GM12878 (cell line): ENCODE data around the gene C19orf38. TPM values are rescaled to one million over a fixed set of nuclear protein-coding genes. Genes with fewer than 3 reads are reported as not detected.

Source experiments
- ATAC-seq: fragments of 200-7000 bp; cut with Tn5 transposase; 3 replicates; pipeline ENCODE4 v1.9.1; 2020; ENCODE audit warnings: mild to moderate bottlenecking, moderate library complexity
- BruUV-seq: library from RNA; stranded (reverse); fragments of 400-500 nt; replicated peaks from 2 replicates; lab custom pipeline; 2021; lab: Mats Ljungman, UMichigan
- CTCF ChIA-PET: fragments of 300-600 bp; sonication (Branson Sonifier 250); formaldehyde crosslinking; extraction: SDS; loops from one replicate; lab custom pipeline; 2021; ENCODE audit warnings: inconsistent platforms; lab: Yijun Ruan, JAX
- POLR2A ChIA-PET: fragments of 350-600 bp; formaldehyde crosslinking; extraction: SDS; loops from one replicate; lab custom pipeline; 2021; ENCODE audit warnings: inconsistent platforms; lab: Charles Lee
- RAD21 ChIA-PET: fragments of 300-600 bp; sonication (Branson Sonifier 250); formaldehyde crosslinking; loops from one replicate; lab custom pipeline; 2023; ENCODE audit warnings: antibody characterized with exemption; ENCODE audit not compliant: unreplicated experiment; lab: Charles Lee
- SMC1A ChIA-PET: fragments of 300-600 bp; sonication (Branson Sonifier 250); formaldehyde crosslinking; loops from one replicate; lab custom pipeline; 2023; ENCODE audit not compliant: unreplicated experiment, uncharacterized antibody; lab: Charles Lee
- DNase-seq: peaks from one replicate; pipeline ENCODE4 v3.0.0-alpha.2; 2011; ENCODE audit warnings: low read depth, low spot score
- FAIRE-seq: peaks from 3 replicates; lab custom pipeline; 2011; peaks lifted over from hg19 to GRCh38; lab: Jason Lieb, UNC
- H2AFZ ChIP-seq: 2 replicates; pipeline ENCODE4 v1.6.0; 2011; ENCODE audit warnings: low read depth, low read length, control low read depth; ENCODE audit not compliant: control insufficient read depth
- H3K27ac ChIP-seq: 2 replicates; pipeline ENCODE4 v1.5.1; 2011; ENCODE audit warnings: control low read depth; ENCODE audit not compliant: control insufficient read depth, insufficient read depth
- H3K27me3 ChIP-seq, 2 experiments: replicated peaks in 1 of 2; 2 replicates each; pipeline versions ENCODE4 v1.6.0 to v1.6.1; 2011; ENCODE audit warnings: low read length in 1 of 2; ENCODE audit not compliant: control insufficient read depth in 2 of 2, insufficient read depth in 2 of 2
- H3K36me3 ChIP-seq, 2 experiments: 2 replicates each; pipeline ENCODE4 v1.5.1; 2011; ENCODE audit warnings: low read length in 1 of 2; ENCODE audit not compliant: control insufficient read depth in 2 of 2, insufficient read depth in 2 of 2
- H3K4me1 ChIP-seq: 2 replicates; pipeline ENCODE4 v1.6.1; 2011; ENCODE audit warnings: mild to moderate bottlenecking, low read length, moderate library complexity, mixed read lengths; ENCODE audit not compliant: control insufficient read depth, insufficient read depth
- H3K4me2 ChIP-seq: 2 replicates; pipeline ENCODE4 v1.6.0; 2011; ENCODE audit warnings: control low read depth; ENCODE audit not compliant: control insufficient read depth, insufficient read depth
- H3K4me3 ChIP-seq: fragments of 200-600 bp; sonication (generic); 2 replicates; pipeline ENCODE4 v1.5.1; 2016
- H3K79me2 ChIP-seq: 2 replicates; pipeline ENCODE4 v1.6.0; 2011; ENCODE audit warnings: low read length; ENCODE audit not compliant: control insufficient read depth, insufficient read depth
- H3K9ac ChIP-seq: 2 replicates; pipeline ENCODE4 v1.8.0; 2011; ENCODE audit warnings: low read length, control low read depth, mixed read lengths; ENCODE audit not compliant: control insufficient read depth, insufficient read depth
- H3K9me3 ChIP-seq: replicated peaks from 3 replicates; pipeline ENCODE4 v1.5.1; 2011; ENCODE audit warnings: mild to moderate bottlenecking, low read length; ENCODE audit not compliant: control insufficient read depth, insufficient read depth
- H4K20me1 ChIP-seq: 2 replicates; pipeline ENCODE4 v1.6.0; 2011; ENCODE audit not compliant: control insufficient read depth, insufficient read depth
- BCLAF1 ChIP-seq: fragments of 450-650 bp; IDR thresholded peaks from 2 replicates; pipeline ENCODE4 v1.6.1; 2017; ENCODE audit warnings: antibody characterized with exemption, mild to moderate bottlenecking, moderate library complexity
- CHD2 ChIP-seq: IDR thresholded peaks from 2 replicates; pipeline ENCODE4 v1.6.1; 2011; ENCODE audit warnings: low read depth, low read length, improper control_type of control experiment, borderline replicate concordance
- CHD4 ChIP-seq: fragments of 200-600 bp; sonication (generic); IDR thresholded peaks from 2 replicates; pipeline ENCODE4 v1.6.1; 2016; ENCODE audit warnings: mild to moderate bottlenecking
- ETV6 ChIP-seq, 2 experiments: fragments of 450-650 bp in 1 of 2; IDR thresholded peaks in 1 of 2; conservative IDR thresholded peaks in 1 of 2; 2 replicates each; pipeline ENCODE4 v1.6.1; 2014; ENCODE audit warnings: antibody characterized with exemption in 1 of 2, borderline replicate concordance in 1 of 2, low read depth in 1 of 2, mild to moderate bottlenecking in 1 of 2, moderate library complexity in 1 of 2
- FOS ChIP-seq: IDR thresholded peaks from 3 replicates; pipeline ENCODE4 v1.6.1; 2011; ENCODE audit warnings: borderline replicate concordance; ENCODE audit not compliant: insufficient read length; ENCODE audit errors: extremely low read depth
- FOXK2 ChIP-seq: fragments of 450-650 bp; IDR thresholded peaks from 2 replicates; pipeline ENCODE4 v1.6.1; 2017; ENCODE audit warnings: mild to moderate bottlenecking, moderate library complexity
- FOXM1 ChIP-seq: IDR thresholded peaks from 2 replicates; pipeline ENCODE4 v1.6.1; 2012; ENCODE audit warnings: low read depth, mild to moderate bottlenecking, inconsistent platforms, low read length, moderate library complexity
- MEF2A ChIP-seq: IDR thresholded peaks from 2 replicates; pipeline ENCODE4 v1.6.1; 2011; ENCODE audit warnings: low read depth, mild to moderate bottlenecking, low read length, moderate library complexity; ENCODE audit not compliant: insufficient read depth
- MEF2B ChIP-seq: fragments of 450-650 bp; IDR thresholded peaks from 2 replicates; pipeline ENCODE4 v1.6.1; 2018; ENCODE audit warnings: mild to moderate bottlenecking, moderate library complexity; ENCODE audit not compliant: partially characterized antibody, poor library complexity, severe bottlenecking
- MLLT1 ChIP-seq: fragments of 450-650 bp; IDR thresholded peaks from 2 replicates; pipeline ENCODE4 v1.6.1; 2016; ENCODE audit warnings: mild to moderate bottlenecking
- NKRF ChIP-seq: fragments of 450-650 bp; conservative IDR thresholded peaks from 2 replicates; pipeline ENCODE4 v1.6.1; 2017; ENCODE audit warnings: mild to moderate bottlenecking, moderate library complexity
- PBX3 ChIP-seq: IDR thresholded peaks from 2 replicates; pipeline ENCODE4 v1.6.1; 2011; ENCODE audit warnings: mild to moderate bottlenecking, low read depth, low read length, moderate library complexity; ENCODE audit not compliant: insufficient replicate concordance
- WGBS: methylation state at CpG from one replicate; pipeline ENCODE4 v1.1.6; 2016; ENCODE audit warnings: low lambda C conversion rate; ENCODE audit not compliant: insufficient replicate concordance, insufficient coverage; ENCODE audit errors: missing lambda C conversion rate; 5-methylcytosine and 5-hydroxymethylcytosine counted together
- in situ Hi-C: fragments of 300-500 bp; cut with MboI; formaldehyde crosslinking; loops from 9 replicates; pipeline ENCODE4 v1.14.3; 2018; ENCODE audit warnings: mixed read lengths
- intact Hi-C: fragments of 100-400 bp; cut with micrococcal nuclease; formaldehyde crosslinking; loops from one replicate; pipeline ENCODE4 v1.14.2; 2022; ENCODE audit not compliant: unreplicated experiment
- polyA plus RNA-seq, 11 experiments: library from polyadenylated mRNA; depleted of rRNA in 4 of 11; unstranded in 6 of 11; stranded (reverse) in 5 of 11; fragments of >200 nt; fragmentation: Nextera tagmentation in 4 of 11; fragmentation: Illumina TruSeq in 1 of 11; extraction: Ambion mirVana in 4 of 11; extraction: Trizol in 1 of 11; gene quantifications; 1 replicate in 1 of 11; 2 replicates in 10 of 11; pipeline versions ENCODE4 v1.2.1 to v1.2.3, GENCODE V29; 2011 to 2016; ENCODE audit warnings: inconsistent platforms in 2 of 11, missing spikeins in 2 of 11, low read depth in 1 of 11
- total RNA-seq, 4 experiments: library from RNA; depleted of rRNA in 3 of 4; stranded (reverse); fragments of >200 nt in 3 of 4; fragmentation: Illumina TruSeq in 1 of 4; extraction: Trizol in 1 of 4; gene quantifications; 2 replicates each; pipeline versions ENCODE4 v1.2.1 to v1.2.3, GENCODE V29; 2013 to 2021

The C19orf38 gene
- total and polyA plus RNA-seq, 10 of the 15 experiments (the other 5 are each of a cell fraction or from before 2014, with no cell fraction given), result 2.6 to 7.5 (median 5.0) TPM

GRCh38 chr19:10862561-10863106, 14.4 kb downstream of the C19orf38 start:
- peaks cover under 1% of the 10 kb centered on the region for H3K4me1 ChIP-seq
- no peak overlapping the region for H3K9ac ChIP-seq
- CTCF ChIA-PET, result interaction anchor here (0.6 to 7.5 kb wide), 6 partner anchors 8 to 219 kb away, joined by 3 to 211 read pairs (median 26); partner anchors contain the start of genes C19orf38, DNM2 and TMED1
- in situ Hi-C loops (loop anchor here (5.0 kb wide), 1 partner anchor 145 kb away; the partner anchor contains the start of gene DNM2), intact Hi-C loops (no loop called here)
- no peaks in the 10 kb centered on the region for H4K20me1 ChIP-seq
- ATAC-seq (no peak), DNase-seq (no peak), FAIRE-seq (no peak)
- H3K4me3 ChIP-seq, result no peak overlapping the region
- RAD21 ChIA-PET, result interaction anchor here (1.1 to 2.4 kb wide), 2 partner anchors 145 to 161 kb away, joined by 5 to 38 read pairs; partner anchors contain the start of genes DNM2 and QTRT1
- H3K4me2 ChIP-seq, result no peak overlapping the region
- H3K9me3 ChIP-seq, result no peaks in the 10 kb centered on the region
- H3K27ac ChIP-seq, result no peak overlapping the region
- POLR2A ChIA-PET, result interaction anchor here (0.6 to 4.6 kb wide), 2 partner anchors 34 to 144 kb away, joined by 5 to 34 read pairs; partner anchors contain the start of gene DNM2
- BruUV-seq, result no TSS peak
- no peaks in the 10 kb centered on the region for H3K79me2 ChIP-seq
- 84% methylated on average over 6 of the region's 6 CpGs for WGBS
- SMC1A ChIA-PET, result interaction anchor here (2.9 to 6.9 kb wide), 2 partner anchors 144 to 160 kb away, joined by 17 to 102 read pairs; partner anchors contain the start of genes DNM2 and QTRT1
- H2AFZ ChIP-seq, result no peak overlapping the region
- H3K27me3 ChIP-seq, result no peaks in the 10 kb centered on the region
- no peaks in the 10 kb centered on the region for H3K36me3 ChIP-seq
- no peak for TF ChIP-seq FOXM1
- no peak for TF ChIP-seq NKRF
- TF ChIP-seq CHD2, result no peak
- no peak for TF ChIP-seq ETV6 (conservative IDR thresholded peaks at IDR 0.05 in 1 of 2, IDR thresholded peaks at IDR 0.05 in 1 of 2; ENCODE audit: borderline replicate concordance in 1 of 2, low read depth in 1 of 2)
- no peak for TF ChIP-seq MEF2A
- TF ChIP-seq FOS, result no peak
- TF ChIP-seq PBX3, result no peak
- no peak for TF ChIP-seq BCLAF1
- no peak for TF ChIP-seq CHD4
- TF ChIP-seq MEF2B, result no peak
- TF ChIP-seq MLLT1, result no peak
- TF ChIP-seq FOXK2, result no peak
